GM23338 (cell line): ENCODE results near the gene GK. TPM values are rescaled to one million over a fixed set of nuclear protein-coding genes. Genes with fewer than 3 reads are reported as not detected.

Experiments
- ATAC-seq: fragments of 200-7000 bp; cut with Tn5 transposase; 3 replicates; pipeline ENCODE4 v1.9.1; 2020
- DNase-seq: peaks from one replicate; pipeline ENCODE4 v3.0.0-alpha.2; 2015; ENCODE audit warnings: low spot score
- H2AFZ ChIP-seq: fragments of 200-600 bp; sonication (generic); 2 replicates; pipeline ENCODE4 v1.8.0; 2016; ENCODE audit warnings: antibody characterized with exemption, mild to moderate bottlenecking, moderate library complexity
- H3F3A ChIP-seq: fragments of 200-600 bp; sonication (generic); replicated peaks from 2 replicates; pipeline ENCODE4 v1.8.0; 2017; ENCODE audit warnings: antibody characterized with exemption, mixed run types, low read depth
- H3K27ac ChIP-seq: fragments of 200-600 bp; sonication (generic); 2 replicates; pipeline ENCODE4 v1.6.1; 2016; ENCODE audit warnings: low read depth
- H3K27me3 ChIP-seq: fragments of 200-600 bp; sonication (generic); 2 replicates; pipeline ENCODE4 v1.8.0; 2016; ENCODE audit warnings: mild to moderate bottlenecking, mixed run types, moderate library complexity; ENCODE audit not compliant: insufficient read depth
- H3K36me3 ChIP-seq: fragments of 200-600 bp; sonication (generic); 2 replicates; pipeline ENCODE4 v1.8.0; 2016; ENCODE audit warnings: mild to moderate bottlenecking; ENCODE audit not compliant: insufficient read depth
- H3K4me1 ChIP-seq: fragments of 200-600 bp; sonication (generic); 2 replicates; pipeline ENCODE4 v1.8.0; 2016; ENCODE audit warnings: mild to moderate bottlenecking, moderate library complexity; ENCODE audit not compliant: insufficient read depth
- H3K4me2 ChIP-seq: fragments of 200-600 bp; sonication (generic); 2 replicates; pipeline ENCODE4 v1.7.1; 2017; ENCODE audit warnings: mixed run types
- H3K4me3 ChIP-seq: fragments of 200-600 bp; sonication (generic); 2 replicates; pipeline ENCODE4 v1.6.1; 2016; ENCODE audit warnings: mixed run types
- H3K79me2 ChIP-seq: fragments of 200-600 bp; sonication (generic); replicated peaks from 2 replicates; pipeline ENCODE4 v1.8.0; 2017; ENCODE audit warnings: mild to moderate bottlenecking; ENCODE audit not compliant: insufficient read depth
- H3K9me2 ChIP-seq: fragments of 200-600 bp; sonication (generic); 2 replicates; pipeline ENCODE4 v1.8.0; 2017; ENCODE audit not compliant: insufficient read depth
- H4K20me1 ChIP-seq: fragments of 200-600 bp; sonication (generic); replicated peaks from 2 replicates; pipeline ENCODE4 v1.8.0; 2017; ENCODE audit warnings: mild to moderate bottlenecking; ENCODE audit not compliant: insufficient read depth
- H3K27ac Mint-ChIP-seq: 2 replicates; pipeline ENCODE4 v1.8.0; 2020; ENCODE audit warnings: inconsistent platforms, mild to moderate bottlenecking, moderate library complexity, mixed read lengths
- H3K27me3 Mint-ChIP-seq: 3 replicates; pipeline ENCODE4 v1.8.0; 2022; ENCODE audit warnings: low read depth, mild to moderate bottlenecking, moderate library complexity, mixed read lengths, inconsistent platforms; ENCODE audit not compliant: insufficient read depth, poor library complexity
- H3K36me3 Mint-ChIP-seq: 3 replicates; pipeline ENCODE4 v1.8.0; 2021; ENCODE audit warnings: low read depth, mild to moderate bottlenecking, inconsistent platforms, moderate library complexity, mixed read lengths
- H3K4me1 Mint-ChIP-seq: 3 replicates; pipeline ENCODE4 v1.8.0; 2020; ENCODE audit warnings: mild to moderate bottlenecking, inconsistent platforms, mixed read lengths
- H3K4me3 Mint-ChIP-seq: 3 replicates; pipeline ENCODE4 v1.8.0; 2021; ENCODE audit warnings: moderate library complexity, mild to moderate bottlenecking, inconsistent platforms, mixed read lengths
- H3K9me3 Mint-ChIP-seq: 3 replicates; pipeline ENCODE4 v1.8.0; 2020; ENCODE audit warnings: moderate library complexity, mild to moderate bottlenecking, inconsistent platforms, mixed read lengths
- CREB1 ChIP-seq: fragments of 250-450 bp; sonication (Bioruptor Pico); IDR thresholded peaks from 2 replicates; pipeline ENCODE4 v1.5.0; 2020; ENCODE audit warnings: low read depth, mild to moderate bottlenecking, moderate library complexity
- CTCF ChIP-seq, 2 experiments: fragments of 200-600 bp in 1 of 2; sonication (generic) in 1 of 2; conservative IDR thresholded peaks; 2 replicates each; pipeline versions ENCODE4 v1.5.1 to v1.6.1; 2016 to 2017; ENCODE audit warnings: antibody characterized with exemption in 2 of 2, low read depth in 2 of 2, mild to moderate bottlenecking in 2 of 2, moderate library complexity in 1 of 2
- ETS1 ChIP-seq: IDR thresholded peaks from 2 replicates; pipeline ENCODE4 v1.6.1; 2016; ENCODE audit warnings: antibody characterized with exemption
- EZH2 ChIP-seq: fragments of 200-600 bp; sonication (generic); IDR thresholded peaks from one replicate; pipeline ENCODE4 v1.8.0; 2017; ENCODE audit warnings: antibody characterized with exemption, mild to moderate bottlenecking, low read depth; ENCODE audit not compliant: unreplicated experiment
- EZH2phosphoT487 ChIP-seq: fragments of 200-600 bp; sonication (generic); IDR thresholded peaks from one replicate; pipeline ENCODE4 v1.8.1; 2018; ENCODE audit warnings: antibody characterized with exemption; ENCODE audit not compliant: unreplicated experiment
- JUNB ChIP-seq: IDR thresholded peaks from one replicate; pipeline ENCODE4 v1.6.1; 2016; ENCODE audit warnings: antibody characterized with exemption; ENCODE audit not compliant: unreplicated experiment
- POLR2AphosphoS5 ChIP-seq: IDR thresholded peaks from 2 replicates; pipeline ENCODE4 v1.6.1; 2016; ENCODE audit warnings: antibody characterized with exemption, low read depth
- REST ChIP-seq: IDR thresholded peaks from one replicate; pipeline ENCODE4 v1.6.1; 2018; ENCODE audit warnings: antibody characterized with exemption; ENCODE audit not compliant: unreplicated experiment
- STAT1 ChIP-seq: IDR thresholded peaks from one replicate; pipeline ENCODE4 v1.6.1; 2016; ENCODE audit warnings: antibody characterized with exemption; ENCODE audit not compliant: unreplicated experiment
- ZNF114 ChIP-seq: fragments of 250-450 bp; sonication (Bioruptor Pico); IDR thresholded peaks from 2 replicates; pipeline ENCODE4 v1.5.0; 2020; ENCODE audit warnings: mild to moderate bottlenecking, moderate library complexity
- ZNF331 ChIP-seq: fragments of 250-450 bp; sonication (Bioruptor Pico); IDR thresholded peaks from 2 replicates; pipeline ENCODE4 v1.5.0; 2020; ENCODE audit warnings: low read depth, mild to moderate bottlenecking, moderate library complexity
- ZNF462 ChIP-seq: fragments of 250-450 bp; sonication (Bioruptor Pico); IDR thresholded peaks from 2 replicates; pipeline ENCODE4 v1.5.0; 2020; ENCODE audit warnings: mild to moderate bottlenecking, moderate library complexity
- polyA plus RNA-seq: library from polyadenylated mRNA; unstranded; fragments of >200 nt; fragmentation: Nextera tagmentation; extraction: Ambion mirVana; gene quantifications from 2 replicates; pipeline ENCODE4 v1.2.1, GENCODE V29; 2016
- total RNA-seq: library from RNA; depleted of rRNA; stranded (reverse); fragments of >200 nt; shearing (Covaris generic); gene quantifications from 2 replicates; pipeline ENCODE4 v1.2.3, GENCODE V29; 2014

GK gene
- total and polyA plus RNA-seq, 2 experiments from 2014 or later = 8.4 to 10.8 TPM

- TF ChIP-seq STAT1 (no peak), CTCF (conservative IDR thresholded peaks at IDR 0.05; ENCODE audit: low read depth in 2 of 2) (no peak), EZH2phosphoT487 (no peak), ETS1 (no peak), JUNB (no peak), CREB1 (no peak), ZNF331 (no peak), EZH2 (no peak), POLR2AphosphoS5 (no peak), ZNF114 (CRISPR knock-in tag) (no peak), REST (no peak)
These were observed 6.2 kb downstream of the GK start (continued) for GRCh38 chrX:30659421-30659820.

- no peaks in the 10 kb centered on the region for H3K79me2 ChIP-seq
- no peak overlapping the region for H3K27ac Mint-ChIP-seq
- ATAC-seq (no peak), DNase-seq (no peak)
- no peaks in the 10 kb centered on the region for H3K36me3 ChIP-seq
- no peak overlapping the region for H3K4me3 Mint-ChIP-seq
- no peaks in the 10 kb centered on the region for H3F3A ChIP-seq
- no peak overlapping the region for H3K27ac ChIP-seq
- H3K27me3 ChIP-seq = no peaks in the 10 kb centered on the region
- peaks cover 8% of the 10 kb centered on the region; the same call in 1 of the 2 replicates for H3K4me1 ChIP-seq
- H3K36me3 Mint-ChIP-seq = no peaks in the 10 kb centered on the region
- no peak overlapping the region for H3K4me3 ChIP-seq
- no peaks in the 10 kb centered on the region for H3K9me2 ChIP-seq
- H3K27me3 Mint-ChIP-seq = no peaks in the 10 kb centered on the region
- no peak overlapping the region for H3K4me2 ChIP-seq
- no peaks in the 10 kb centered on the region for H4K20me1 ChIP-seq
- no peaks in the 10 kb centered on the region for H3K9me3 Mint-ChIP-seq
- H3K4me1 Mint-ChIP-seq = peaks cover 3% of the 10 kb centered on the region; the same call in 2 of the 3 replicates
- H2AFZ ChIP-seq = no peak overlapping the region
- TF ChIP-seq JUNB (no peak), ZNF462 (CRISPR knock-in tag) (no peak), ZNF114 (CRISPR knock-in tag) (no peak)
These were observed 8.0 kb downstream of the GK start for GRCh38 chrX:30661228-30661627.
